Calu3 (cell line): ENCODE data around the gene WDR46. TPM values are rescaled to one million over a fixed set of nuclear protein-coding genes. Genes with fewer than 3 reads are reported as not detected.

Source experiments
- BruUV-seq: library from RNA; stranded (reverse); fragments of 400-500 nt; replicated peaks from 2 replicates; lab custom pipeline; 2021; lab: Mats Ljungman, UMichigan
- CTCF ChIA-PET: fragments of 300-600 bp; sonication (Branson Sonifier 250); formaldehyde crosslinking; loops from one replicate; lab custom pipeline; 2022; ENCODE audit warnings: antibody characterized with exemption; lab: Charles Lee
- DNase-seq: peaks from one replicate; pipeline ENCODE4 v3.0.0; 2022
- H3K27ac Mint-ChIP-seq: one replicate; pipeline ENCODE4 v1.8.0; 2022; ENCODE audit warnings: mixed read lengths; ENCODE audit not compliant: unreplicated experiment
- H3K27me3 Mint-ChIP-seq: one replicate; pipeline ENCODE4 v1.8.0; 2022; ENCODE audit warnings: mixed read lengths; ENCODE audit not compliant: unreplicated experiment
- H3K36me3 Mint-ChIP-seq: one replicate; pipeline ENCODE4 v1.8.0; 2022; ENCODE audit warnings: mild to moderate bottlenecking, moderate library complexity, mixed read lengths; ENCODE audit not compliant: insufficient read depth, unreplicated experiment
- H3K4me1 Mint-ChIP-seq: one replicate; pipeline ENCODE4 v1.8.0; 2022; ENCODE audit warnings: mild to moderate bottlenecking, low read depth, mixed read lengths; ENCODE audit not compliant: unreplicated experiment
- H3K4me3 Mint-ChIP-seq: one replicate; pipeline ENCODE4 v1.8.0; 2022; ENCODE audit warnings: mild to moderate bottlenecking, low read depth, moderate library complexity, mixed read lengths; ENCODE audit not compliant: unreplicated experiment
- H3K9me3 Mint-ChIP-seq: one replicate; pipeline ENCODE4 v1.8.0; 2022; ENCODE audit warnings: low read depth, mixed read lengths; ENCODE audit not compliant: unreplicated experiment
- intact Hi-C: fragments of 100-400 bp; cut with micrococcal nuclease; formaldehyde crosslinking; loops from one replicate; pipeline ENCODE4 v1.10.0; 2022; ENCODE audit not compliant: unreplicated experiment
- total RNA-seq: library from RNA; stranded (reverse); gene quantifications from 2 replicates; pipeline ENCODE4 v1.2.3, GENCODE V29; 2022
- TF ChIP-seq, protein P1 (sequence below): fragments of 200-600 bp; IDR thresholded peaks from one replicate; pipeline ENCODE4 v1.8.0; 2022; ENCODE audit warnings: antibody characterized with exemption; ENCODE audit not compliant: unreplicated experiment

WDR46 gene
- total RNA-seq, 1 experiment from 2014 or later, result 125 TPM

DNA sequence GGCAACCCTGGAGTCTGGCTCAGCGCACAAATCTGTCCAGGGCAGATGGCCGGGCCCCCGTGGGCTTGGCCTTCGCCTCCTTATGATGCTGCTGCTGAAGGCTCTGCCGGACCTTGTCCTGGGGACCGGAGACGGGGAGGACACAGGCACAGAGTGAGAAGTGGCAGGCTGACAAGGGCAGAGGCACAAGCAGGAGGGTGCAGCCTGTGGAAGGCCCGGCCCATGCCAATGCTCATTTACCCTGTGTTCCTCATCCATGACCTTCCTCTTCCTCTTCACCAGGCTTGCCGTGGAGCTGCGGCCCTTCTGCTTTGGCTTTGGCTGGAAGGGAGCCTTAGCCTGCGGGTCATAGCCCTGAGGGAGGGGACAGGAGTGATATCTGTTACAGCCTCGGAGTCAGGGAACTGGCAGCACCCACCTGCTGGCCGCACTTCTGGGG, 9.8 kb downstream of the WDR46 start:
- CTCF ChIA-PET, result interaction anchor here (0.5 to 1.3 kb wide), 4 partner anchors 9 to 54 kb away, joined by 3 to 5 read pairs (median 5); no protein-coding TSS in a partner anchor
- Mint-ChIP-seq H3K4me3 (no peak overlapping the region), H3K4me1 (peaks cover 38% of the 10 kb centered on the region), H3K9me3 (no peaks in the 10 kb centered on the region), H3K27me3 (no peaks in the 10 kb centered on the region), H3K27ac (peak overlapping the region; percentile 62), H3K36me3 (peaks cover 97% of the 10 kb centered on the region)
- no peak for DNase-seq
- TF ChIP-seq, protein P1, sequence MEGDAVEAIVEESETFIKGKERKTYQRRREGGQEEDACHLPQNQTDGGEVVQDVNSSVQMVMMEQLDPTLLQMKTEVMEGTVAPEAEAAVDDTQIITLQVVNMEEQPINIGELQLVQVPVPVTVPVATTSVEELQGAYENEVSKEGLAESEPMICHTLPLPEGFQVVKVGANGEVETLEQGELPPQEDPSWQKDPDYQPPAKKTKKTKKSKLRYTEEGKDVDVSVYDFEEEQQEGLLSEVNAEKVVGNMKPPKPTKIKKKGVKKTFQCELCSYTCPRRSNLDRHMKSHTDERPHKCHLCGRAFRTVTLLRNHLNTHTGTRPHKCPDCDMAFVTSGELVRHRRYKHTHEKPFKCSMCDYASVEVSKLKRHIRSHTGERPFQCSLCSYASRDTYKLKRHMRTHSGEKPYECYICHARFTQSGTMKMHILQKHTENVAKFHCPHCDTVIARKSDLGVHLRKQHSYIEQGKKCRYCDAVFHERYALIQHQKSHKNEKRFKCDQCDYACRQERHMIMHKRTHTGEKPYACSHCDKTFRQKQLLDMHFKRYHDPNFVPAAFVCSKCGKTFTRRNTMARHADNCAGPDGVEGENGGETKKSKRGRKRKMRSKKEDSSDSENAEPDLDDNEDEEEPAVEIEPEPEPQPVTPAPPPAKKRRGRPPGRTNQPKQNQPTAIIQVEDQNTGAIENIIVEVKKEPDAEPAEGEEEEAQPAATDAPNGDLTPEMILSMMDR, result no peak
- BruUV-seq, result no TSS peak
- intact Hi-C loops, result no loop called here

GRCh38 chr6:33278810-33279209, 10.2 kb downstream of the WDR46 start:
- H3K9me3 Mint-ChIP-seq, result no peaks in the 10 kb centered on the region
- H3K27me3 Mint-ChIP-seq, result no peaks in the 10 kb centered on the region
- peaks cover 97% of the 10 kb centered on the region for H3K36me3 Mint-ChIP-seq
- H3K27ac Mint-ChIP-seq, result peak overlapping the region; percentile 62
- no peak for DNase-seq
- CTCF ChIA-PET, result interaction anchor here (1.3 to 2.2 kb wide), 2 partner anchors 21 kb away, joined by 5 to 14 read pairs; no protein-coding TSS in a partner anchor
- no TSS peak for BruUV-seq
- intact Hi-C loops, result no loop called here
- H3K4me3 Mint-ChIP-seq, result no peak overlapping the region
- peaks cover 43% of the 10 kb centered on the region for H3K4me1 Mint-ChIP-seq
- TF ChIP-seq, protein P1, result no peak

- no peak for DNase-seq
- BruUV-seq, result no TSS peak
- Mint-ChIP-seq H3K4me3 (peak overlapping the region; percentile 94), H3K36me3 (peaks cover 97% of the 10 kb centered on the region), H3K27ac (peak overlapping the region; percentile 62), H3K4me1 (peaks cover 48% of the 10 kb centered on the region), H3K9me3 (no peaks in the 10 kb centered on the region), H3K27me3 (no peaks in the 10 kb centered on the region)
- intact Hi-C loops, result no loop called here
- CTCF ChIA-PET, result interaction anchor here (1.6 to 2.2 kb wide), 2 partner anchors 21 to 46 kb away, joined by 3 to 14 read pairs; no protein-coding TSS in a partner anchor
- TF ChIP-seq, protein P1, result no peak
Measured at GRCh38 chr6:33278392-33278741, 10.7 kb downstream of the WDR46 start.

GRCh38 chr6:33277663-33278391, 11.2 kb downstream of the WDR46 start:
- peaks cover 97% of the 10 kb centered on the region for H3K36me3 Mint-ChIP-seq
- no TSS peak for BruUV-seq
- peak overlapping the region; percentile 100 for H3K27ac Mint-ChIP-seq

More at GRCh38 chr6:33277663-33278391, 11.2 kb downstream of the WDR46 start:
- Mint-ChIP-seq H3K27me3 (no peaks in the 10 kb centered on the region), H3K4me3 (peak overlapping the region; percentile 94), H3K4me1 (peaks cover 53% of the 10 kb centered on the region), H3K9me3 (no peaks in the 10 kb centered on the region)
- TF ChIP-seq, protein P1, result peak; percentile 15
- DNase-seq, result peak; percentile 41
- CTCF ChIA-PET, result interaction anchor here (0.6 to 2.2 kb wide), 11 partner anchors 9 to 148 kb away, joined by 3 to 14 read pairs (median 4); partner anchors contain the start of genes PFDN6 and WDR46
- intact Hi-C loops, result no loop called here
